HG03095 (cell line): Measurements from ENCODE around the gene STK17A.
"Not testable (repeated sequence)": the region's sequence is repeated elsewhere in the genome, so short reads cannot be mapped to it uniquely, and the experiment has no call there.

Experiments used
- ATAC-seq: cut with Tn5 transposase; IDR thresholded peaks from one replicate; pipeline ENCODE4 v1.9.1; 2021; ENCODE audit warnings: moderate library complexity; ENCODE audit not compliant: unreplicated experiment

Gene STK17A

DNA sequence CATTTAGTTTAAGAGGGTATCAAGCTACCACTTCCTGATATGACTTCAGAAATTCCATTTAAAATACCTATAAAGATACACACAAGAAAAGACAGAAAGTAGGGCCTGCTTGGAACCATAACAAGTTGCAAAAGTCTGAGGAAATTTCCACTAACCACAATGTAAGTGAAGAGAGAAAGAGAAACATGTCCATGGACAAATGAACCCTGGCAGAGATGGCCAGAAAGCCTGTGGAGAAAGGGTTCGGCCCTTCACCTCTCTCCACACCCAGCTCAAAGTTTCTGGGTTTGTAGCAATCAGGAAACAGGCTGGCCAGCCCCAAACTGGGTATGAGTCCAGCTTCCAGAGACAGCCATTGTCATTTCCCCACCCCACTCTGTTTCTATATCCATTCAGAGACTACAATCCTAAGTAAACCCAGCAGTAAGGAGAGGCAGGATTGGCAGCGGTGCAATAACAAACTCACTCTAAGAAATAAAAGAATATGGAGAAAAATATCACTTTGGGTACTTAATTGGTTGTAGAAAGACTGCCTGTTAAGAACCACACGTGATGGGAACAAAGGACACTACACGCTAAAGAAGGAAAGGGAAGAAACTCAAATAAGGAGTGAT is 71.1 kb downstream of the STK17A start:
- ATAC-seq: no peak

GRCh38 chr7:43655584-43655983 is 72.7 kb downstream of the STK17A start:
- no peak for ATAC-seq

DNA sequence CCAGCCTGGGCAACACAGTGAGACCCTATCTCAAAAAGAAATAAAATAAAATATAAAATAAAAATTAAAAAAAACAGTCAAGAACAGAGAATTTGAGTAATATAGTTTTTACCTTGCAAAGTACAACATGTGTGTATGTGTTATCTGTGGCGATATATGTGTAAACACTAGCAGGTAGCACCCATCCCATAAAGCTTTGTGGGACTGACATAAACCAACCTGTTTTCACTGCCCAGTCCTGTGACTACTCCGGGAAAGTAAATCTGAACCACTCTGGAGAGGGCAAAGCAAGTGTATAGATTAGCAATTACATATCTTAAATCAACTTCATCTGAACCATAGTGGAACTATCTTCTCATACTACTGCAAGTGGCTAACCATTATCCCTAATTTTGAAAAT is 74.1 kb downstream of the STK17A start:
- ATAC-seq: no peak

GRCh38 chr7:43658718-43659548 is 76.0 kb downstream of the STK17A start:
- ATAC-seq: peak; percentile 71

- ATAC-seq: no peak
These were observed 76.6 kb downstream of the STK17A start for GRCh38 chr7:43659549-43659896.

GRCh38 chr7:43660141-43660540 is 77.2 kb downstream of the STK17A start:
- no peak for ATAC-seq

DNA sequence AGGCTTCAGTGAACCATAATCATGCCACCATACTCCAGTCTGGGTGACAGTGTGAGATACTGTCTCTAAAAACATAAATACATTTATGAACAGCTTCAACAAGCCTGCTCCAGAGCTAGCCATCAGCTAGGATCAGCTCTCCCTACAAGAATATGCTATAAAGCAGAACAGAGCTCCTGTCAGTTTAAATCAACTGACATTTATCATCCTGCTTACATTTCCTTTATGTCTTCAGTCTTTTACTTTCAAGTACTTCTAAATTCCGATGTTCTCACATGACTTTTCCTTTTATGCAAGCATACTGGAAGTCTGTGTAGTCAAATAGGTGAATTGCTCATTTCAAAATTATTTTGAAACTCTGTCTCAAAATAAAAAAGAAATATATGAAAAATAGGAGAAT is 81.8 kb downstream of the STK17A start:
- no peak for ATAC-seq

GRCh38 chr7:43666938-43667337 is 84.0 kb downstream of the STK17A start:
- no peak for ATAC-seq

DNA sequence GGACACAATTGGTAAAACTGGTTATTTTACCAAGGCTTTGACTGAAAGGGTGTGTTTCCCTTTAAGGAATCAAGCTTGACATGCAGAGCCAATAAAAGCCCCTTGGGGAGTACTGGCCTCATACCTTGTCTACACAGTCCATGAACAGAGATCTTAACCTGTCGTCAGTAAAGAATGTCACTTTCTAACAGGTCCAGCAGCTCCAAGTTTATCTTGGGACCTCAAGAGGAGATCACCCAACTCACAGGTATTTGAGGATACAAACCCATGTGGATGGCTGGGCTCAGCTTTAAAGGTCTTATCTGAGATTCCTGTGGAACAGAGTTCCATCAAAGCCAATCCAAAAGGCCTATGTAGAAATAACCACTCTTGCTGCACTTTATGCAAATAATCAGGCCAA is 85.1 kb downstream of the STK17A start:
- no peak for ATAC-seq

- no peak for ATAC-seq
These were observed 86.6 kb downstream of the STK17A start for GRCh38 chr7:43669286-43670081.

DNA sequence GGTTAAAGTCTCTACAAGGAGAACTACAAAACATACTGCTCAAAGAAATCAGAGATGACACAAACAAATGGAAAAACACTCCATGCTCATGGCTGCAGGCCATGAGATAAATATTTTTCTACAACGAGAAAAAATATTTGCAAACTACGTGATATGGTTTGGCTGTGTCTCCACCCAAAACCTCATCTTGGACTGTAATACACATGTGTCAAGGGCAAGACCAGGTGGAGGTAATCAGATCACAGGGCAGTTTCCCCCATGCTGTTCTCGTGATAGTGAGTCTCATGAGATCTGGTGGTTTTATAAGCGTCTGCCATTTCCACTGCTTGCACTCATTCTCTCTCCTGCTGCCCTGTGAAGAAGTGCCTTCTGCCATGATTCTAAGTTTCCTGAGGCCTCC is 88.6 kb downstream of the STK17A start:
- no peak for ATAC-seq

- not testable (repeated sequence) for ATAC-seq
These were observed 90.5 kb downstream of the STK17A start for GRCh38 chr7:43673243-43673976.

- no peak for ATAC-seq
These were observed 91.9 kb downstream of the STK17A start for GRCh38 chr7:43674559-43675436.
